H1 (cell line): ENCODE data around the gene NFIC. TPM values are rescaled to one million over a fixed set of nuclear protein-coding genes. Genes with fewer than 3 reads are reported as not detected.

Experiments
- CTCF ChIA-PET: fragments of 300-600 bp; sonication (Branson Sonifier 250); formaldehyde crosslinking; loops from one replicate; lab custom pipeline; 2021; ENCODE audit not compliant: partially characterized antibody; lab: Charles Lee
- POLR2A ChIA-PET: fragments of 300-600 bp; sonication (Branson Sonifier 250); formaldehyde crosslinking; loops from one replicate; lab custom pipeline; 2021; ENCODE audit warnings: inconsistent platforms; ENCODE audit not compliant: partially characterized antibody; lab: Charles Lee
- DNase-seq, 2 experiments: peaks; one replicate each; pipeline versions ENCODE4 v3.0.0 to v3.0.0-alpha.2; 2010 to 2022; ENCODE audit warnings: low spot score in 2 of 2, low read depth in 1 of 2, mixed read lengths in 1 of 2
- FAIRE-seq: peaks from 2 replicates; lab custom pipeline; 2011; peaks lifted over from hg19 to GRCh38; lab: Jason Lieb, UNC
- H2AFZ ChIP-seq: 2 replicates; pipeline ENCODE4 v1.8.1; 2012; ENCODE audit warnings: low read length, inconsistent platforms
- H2AK5ac ChIP-seq: 2 replicates; pipeline ENCODE4 v1.6.1; 2013; ENCODE audit warnings: low read depth, low read length
- H2BK120ac ChIP-seq: replicated peaks from 2 replicates; pipeline ENCODE3; 2013; ENCODE audit warnings: low read depth, low read length, inconsistent platforms
- H2BK12ac ChIP-seq: 2 replicates; pipeline ENCODE4 v1.6.1; 2013; ENCODE audit warnings: low read depth, low read length
- H2BK15ac ChIP-seq: 2 replicates; pipeline ENCODE4 v1.6.1; 2013; ENCODE audit warnings: low read length
- H2BK20ac ChIP-seq: 2 replicates; pipeline ENCODE4 v1.6.1; 2013; ENCODE audit warnings: low read length
- H2BK5ac ChIP-seq: 2 replicates; pipeline ENCODE4 v1.6.1; 2013; ENCODE audit warnings: low read depth, low read length
- H3K14ac ChIP-seq: 2 replicates; pipeline ENCODE4 v1.6.1; 2013; ENCODE audit warnings: inconsistent platforms; ENCODE audit not compliant: insufficient read length
- H3K18ac ChIP-seq: 2 replicates; pipeline ENCODE4 v1.6.1; 2013; ENCODE audit warnings: low read length; ENCODE audit errors: extremely low read depth
- H3K23ac ChIP-seq: 2 replicates; pipeline ENCODE4 v1.6.1; 2013; ENCODE audit warnings: inconsistent platforms; ENCODE audit not compliant: insufficient read length
- H3K23me2 ChIP-seq: 2 replicates; pipeline ENCODE4 v1.6.1; 2013; ENCODE audit warnings: low read depth, low read length
- H3K27ac ChIP-seq: 2 replicates; pipeline ENCODE4 v1.6.1; 2011; ENCODE audit warnings: low read depth, low read length, inconsistent platforms
- H3K27me3 ChIP-seq, 4 experiments: replicated peaks in 1 of 4; 1 replicate in 1 of 4; 2 replicates in 3 of 4; pipeline versions ENCODE4 v1.6.1 to v1.8.1; 2011 to 2013; ENCODE audit warnings: low read length in 3 of 4, mild to moderate bottlenecking in 3 of 4, inconsistent platforms in 2 of 4, mixed read lengths in 2 of 4, moderate library complexity in 1 of 4; ENCODE audit not compliant: control insufficient read depth in 3 of 4, insufficient read depth in 3 of 4; ENCODE audit errors: extremely low read depth in 1 of 4
- H3K36me3 ChIP-seq, 4 experiments: 2 replicates each; pipeline versions ENCODE4 v1.6.1 to v1.8.1; 2011 to 2013; ENCODE audit warnings: mild to moderate bottlenecking in 4 of 4, low read length in 3 of 4, moderate library complexity in 2 of 4, control low read depth in 1 of 4, inconsistent platforms in 1 of 4; ENCODE audit not compliant: insufficient read depth in 4 of 4, control insufficient read depth in 2 of 4
- H3K4ac ChIP-seq: replicated peaks from 2 replicates; pipeline ENCODE3; 2013; ENCODE audit warnings: low read length, low read depth, mixed read lengths, inconsistent platforms; ENCODE audit not compliant: insufficient read length
- H3K4me1 ChIP-seq, 4 experiments: replicated peaks in 1 of 4; 1 replicate in 1 of 4; 2 replicates in 3 of 4; pipeline versions ENCODE4 v1.6.1 to v1.8.1; 2011 to 2013; ENCODE audit warnings: low read length in 3 of 4, inconsistent platforms in 2 of 4, mixed read lengths in 1 of 4; ENCODE audit not compliant: insufficient read depth in 4 of 4, control insufficient read depth in 3 of 4
- H3K4me2 ChIP-seq, 2 experiments: 2 replicates each; pipeline versions ENCODE4 v1.6.1 to v1.8.1; 2011 to 2013; ENCODE audit warnings: low read depth in 2 of 2, low read length in 2 of 2, control low read depth in 1 of 2, inconsistent platforms in 1 of 2, mild to moderate bottlenecking in 1 of 2; ENCODE audit not compliant: insufficient read depth in 1 of 2
- H3K4me3 ChIP-seq, 4 experiments: fragments of 200-600, 300-600 bp in 1 of 4; sonication (generic), shearing (Covaris generic), sonication (Bioruptor Twin) in 1 of 4; 2 replicates each; pipeline versions ENCODE4 v1.5.1 to v1.8.1; 2011 to 2016; ENCODE audit warnings: low read length in 4 of 4, low read depth in 3 of 4, control low read depth in 2 of 4, inconsistent platforms in 2 of 4, mild to moderate bottlenecking in 2 of 4, mixed read lengths in 1 of 4, moderate library complexity in 1 of 4; ENCODE audit not compliant: insufficient read depth in 2 of 4; ENCODE audit errors: extremely low read depth in 1 of 4
- H3K56ac ChIP-seq: replicated peaks from 2 replicates; pipeline ENCODE3; 2013; ENCODE audit warnings: low read depth, mild to moderate bottlenecking, mixed read lengths, low read length, inconsistent platforms; ENCODE audit not compliant: insufficient read length
- H3K79me1 ChIP-seq: 2 replicates; pipeline ENCODE4 v1.6.1; 2013; ENCODE audit warnings: low read depth, low read length, control low read depth
- H3K79me2 ChIP-seq, 2 experiments: 2 replicates each; pipeline versions ENCODE4 v1.6.1 to v1.8.1; 2012 to 2013; ENCODE audit warnings: low read length in 2 of 2, mild to moderate bottlenecking in 2 of 2, inconsistent platforms in 1 of 2; ENCODE audit not compliant: insufficient read depth in 2 of 2, control insufficient read depth in 1 of 2
- H3K9ac ChIP-seq, 4 experiments: replicated peaks in 1 of 4; 1 replicate in 1 of 4; 2 replicates in 3 of 4; pipeline versions ENCODE4 v1.6.1 to v1.8.1; 2011 to 2013; ENCODE audit warnings: low read depth in 3 of 4, low read length in 3 of 4, control low read depth in 2 of 4, mild to moderate bottlenecking in 2 of 4, moderate library complexity in 2 of 4, inconsistent platforms in 1 of 4; ENCODE audit errors: extremely low read depth in 1 of 4
- H3K9me3 ChIP-seq, 2 experiments: 2 replicates each; pipeline versions ENCODE4 v1.6.1 to v1.8.1; 2012 to 2013; ENCODE audit warnings: mild to moderate bottlenecking in 2 of 2, moderate library complexity in 2 of 2, control low read depth in 1 of 2, inconsistent platforms in 1 of 2, low read depth in 1 of 2, low read length in 1 of 2, mixed read lengths in 1 of 2; ENCODE audit not compliant: insufficient read depth in 2 of 2
- H4K20me1 ChIP-seq, 2 experiments: replicated peaks in 1 of 2; 2 replicates each; pipeline versions ENCODE3 to v1.8.1; 2011 to 2013; ENCODE audit warnings: inconsistent platforms in 2 of 2, low read length in 2 of 2, mild to moderate bottlenecking in 1 of 2; ENCODE audit not compliant: insufficient read depth in 2 of 2, control insufficient read depth in 1 of 2
- H4K5ac ChIP-seq: 2 replicates; pipeline ENCODE4 v1.6.1; 2013; ENCODE audit warnings: low read length, low read depth, mixed read lengths, inconsistent platforms; ENCODE audit not compliant: insufficient read length
- H4K8ac ChIP-seq: 2 replicates; pipeline ENCODE4 v1.8.0; 2013; ENCODE audit warnings: mild to moderate bottlenecking, moderate library complexity, low read length, inconsistent platforms; ENCODE audit not compliant: insufficient read depth; ENCODE audit errors: extremely low read depth
- H4K91ac ChIP-seq: replicated peaks from 2 replicates; pipeline ENCODE3; 2013; ENCODE audit warnings: low read length, mixed read lengths, inconsistent platforms; ENCODE audit not compliant: insufficient read length
- CHD2 ChIP-seq: IDR thresholded peaks from 2 replicates; pipeline ENCODE4 v1.6.1; 2012; ENCODE audit warnings: low read length, improper control_type of control experiment
- SUZ12 ChIP-seq: fragments of 200-600 bp; sonication (generic); IDR thresholded peaks from 2 replicates; pipeline ENCODE4 v1.6.1; 2012; ENCODE audit warnings: mild to moderate bottlenecking, inconsistent platforms, low read length, moderate library complexity, mixed read lengths
- TCF12 ChIP-seq: IDR thresholded peaks from 2 replicates; pipeline ENCODE4 v1.6.1; 2011; ENCODE audit warnings: low read depth, mild to moderate bottlenecking, low read length
- WGBS, 2 experiments: shearing (Covaris generic) in 1 of 2; methylation state at CpG; one replicate each; pipeline versions ENCODE4 v1.1.6 to v1.1.7; 2013 to 2015; ENCODE audit warnings: low lambda C conversion rate in 2 of 2, mixed read lengths in 2 of 2, inconsistent platforms in 1 of 2, low coverage in 1 of 2, missing lambda C conversion rate in 1 of 2; ENCODE audit not compliant: insufficient replicate concordance in 2 of 2, insufficient coverage in 1 of 2, insufficient read length in 1 of 2; ENCODE audit errors: extremely low coverage in 1 of 2, missing lambda C conversion rate in 1 of 2; 5-methylcytosine and 5-hydroxymethylcytosine counted together
- polyA plus RNA-seq, 7 experiments: library from polyadenylated mRNA; depleted of rRNA in 3 of 7; stranded (reverse) in 5 of 7; unstranded in 2 of 7; fragments of >200 nt in 5 of 7; fragments of 200-250 nt in 2 of 7; gene quantifications; 1 replicate in 5 of 7; 2 replicates in 1 of 7; 4 replicates in 1 of 7; pipeline versions ENCODE4 v1.2.1 to v1.2.3, GENCODE V29; 2011 to 2013; ENCODE audit warnings: missing spikeins in 2 of 7, mixed read lengths in 2 of 7
- total RNA-seq: library from RNA; stranded (reverse); fragmentation: NEBNext Ultra II Directional; extraction: Animal tissue kit (Norgen Biotek cat#: 25700); gene quantifications from 2 replicates; pipeline ENCODE4 v1.2.1, GENCODE V29; 2021

NFIC gene
- total and polyA plus RNA-seq, 2 of the 8 experiments (the other 6 are each of a cell fraction or from before 2014, with no cell fraction given): 0.56 to 3.2 TPM

GRCh38 chr19:3441986-3442329, 75.6 kb downstream of the NFIC start:
- no peak overlapping the region for H3K18ac ChIP-seq
- FAIRE-seq (no peak), DNase-seq (no peak)
- no peaks in the 10 kb centered on the region for H3K9me3 ChIP-seq
- ChIA-PET CTCF (interaction anchor here (0.5 to 3.6 kb wide), 10 partner anchors 10 to 133 kb away, joined by 3 to 17 read pairs (median 6); no protein-coding TSS in a partner anchor), POLR2A (interaction anchor here (0.9 to 2.0 kb wide), 3 partner anchors 12 to 101 kb away, joined by 3 to 5 read pairs (median 5); no protein-coding TSS in a partner anchor)
- peaks cover 2% of the 10 kb centered on the region; the same call in 1 of the 2 replicates for H3K23me2 ChIP-seq
- H3K4me3 ChIP-seq: no peak overlapping the region
- H4K91ac ChIP-seq: no peak overlapping the region
- H3K4me2 ChIP-seq: no peak overlapping the region
- no peak overlapping the region for H2BK5ac ChIP-seq
- H4K20me1 ChIP-seq: peaks cover 0 to 5% of the 10 kb centered on the region in 2 experiments
- no peak overlapping the region for H2AFZ ChIP-seq
- no peak overlapping the region for H2BK20ac ChIP-seq
- H3K36me3 ChIP-seq: no peaks in the 10 kb centered on the region
- H4K5ac ChIP-seq: no peak overlapping the region
- no peak overlapping the region for H2BK15ac ChIP-seq
- no peak overlapping the region for H3K4ac ChIP-seq
- H3K79me2 ChIP-seq: no peaks in the 10 kb centered on the region
- WGBS, 2 experiments: 86% methylated on average over 14 of the region's 14 CpGs; no CpG with 5 or more reads in 1 of the 2 experiments
- H2AK5ac ChIP-seq: 0 out of 2 replicates have a peak overlapping the region, but pooled peaks have one; percentile 65
- H3K27ac ChIP-seq: no peak overlapping the region
- H2BK120ac ChIP-seq: no peak overlapping the region
- TF ChIP-seq TCF12: no peak
- TF ChIP-seq SUZ12: no peak
- TF ChIP-seq CHD2: no peak
- TF ChIP-seq, all 59 proteins: peak for 0
- Histone ChIP-seq H3K9ac (no peak overlapping the region), H3K56ac (no peak overlapping the region), H2BK12ac (no peak overlapping the region), H3K14ac (no peak overlapping the region), H3K79me1 (no peaks in the 10 kb centered on the region), H3K23ac (no peak overlapping the region), H3K4me1 (peaks cover 3 to 15% (median 10%) of the 10 kb centered on the region in 4 experiments), H3K27me3 (no peaks in the 10 kb centered on the region), H4K8ac (peak overlapping the region; percentile 78; the same call in 1 of the 2 replicates)
